ENCODE measurements around the gene KTN1. TPM values are rescaled to one million over a fixed set of nuclear protein-coding genes. Genes with fewer than 3 reads are reported as not detected.

KTN1 gene
- total RNA-seq, 1 experiment from 2014 or later: 138 TPM

DNA sequence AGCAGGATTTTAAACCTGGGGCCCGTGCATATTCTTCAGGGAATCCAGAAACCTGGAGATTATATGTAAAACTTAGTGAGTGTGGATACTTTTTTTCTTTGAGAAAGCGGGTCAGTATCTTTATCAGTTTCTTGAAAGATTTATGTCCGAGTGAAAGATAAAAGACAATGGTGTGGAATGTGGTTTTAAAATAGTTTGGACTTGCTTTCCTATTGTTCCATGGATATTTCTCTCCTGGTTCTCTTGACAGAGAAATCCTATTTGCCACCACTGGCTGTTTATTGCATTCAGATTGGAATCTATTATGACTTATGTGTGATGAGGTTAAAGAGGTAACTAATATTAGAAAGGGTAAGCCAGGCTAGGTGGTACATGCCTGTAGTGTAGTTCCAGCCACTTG, 27.4 kb downstream of the KTN1 start:
- Histone ChIP-seq H3K9me3 (no peaks in the 10 kb centered on the region), H3K36me3 (ENCODE audit: control insufficient read depth, insufficient read depth, low read length) (no peaks in the 10 kb centered on the region), H3K27me3 (replicated peaks; ENCODE audit: control insufficient read depth, insufficient read depth, low read length) (no peaks in the 10 kb centered on the region), H3K4me1 (peaks cover 51% of the 10 kb centered on the region), H3K4me3 (ENCODE audit: low read depth, low read length) (no peak overlapping the region)
- BruUV-seq (replicated peaks): no TSS peak
- Mint-ChIP-seq H3K27me3 (ENCODE audit: insufficient read depth, unreplicated experiment) (no peaks in the 10 kb centered on the region), H3K27ac (ENCODE audit: unreplicated experiment) (no peak overlapping the region), H3K4me1 (ENCODE audit: low read depth, unreplicated experiment) (peaks cover 25% of the 10 kb centered on the region), H3K36me3 (ENCODE audit: insufficient read depth, unreplicated experiment) (peaks cover 13% of the 10 kb centered on the region), H3K4me3 (ENCODE audit: unreplicated experiment) (no peak overlapping the region), H3K9me3 (ENCODE audit: unreplicated experiment) (no peaks in the 10 kb centered on the region)
- no peak for TF ChIP-seq CTCF (IDR thresholded peaks at IDR 0.05; ENCODE audit: insufficient read depth in 1 of 2, low read depth in 1 of 2, low read length in 1 of 2, severe bottlenecking in 1 of 2, unreplicated experiment in 1 of 2)
- DNase-seq: peak in 1 of 2 experiments; percentile 20
- POLR2A ChIA-PET: no interaction called here
- intact Hi-C loops (cut with micrococcal nuclease; ENCODE audit: unreplicated experiment): loop anchor here (2.0 to 5.0 kb wide), 2 partner anchors 47 to 1660 kb away; partner anchors contain the start of genes AP5M1 and EXOC5
- CTCF ChIA-PET: no interaction called here

DNA sequence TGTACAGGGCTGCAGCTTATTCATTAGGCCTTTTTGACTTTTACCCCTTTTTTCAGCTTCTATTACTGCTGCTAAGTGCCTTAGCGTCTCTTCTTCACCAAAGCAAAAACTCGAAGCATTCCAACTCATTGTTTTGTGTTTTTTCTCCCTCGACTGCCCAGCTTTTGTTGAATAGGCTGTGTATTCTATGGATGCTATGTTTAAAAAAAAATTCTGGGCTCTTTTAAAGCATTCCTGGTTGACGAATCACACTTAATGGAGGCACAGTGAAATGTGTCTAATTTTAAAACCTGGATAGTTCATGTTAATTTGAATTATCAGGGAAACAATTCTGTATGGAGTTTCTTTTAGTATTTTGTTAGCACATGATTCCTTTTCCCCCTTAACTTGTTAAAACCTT, 29.7 kb downstream of the KTN1 start:
- H3K4me3 ChIP-seq (ENCODE audit: low read depth, low read length): no peak overlapping the region
- ChIA-PET CTCF (no interaction called here), POLR2A (no interaction called here)
- Mint-ChIP-seq H3K9me3 (ENCODE audit: unreplicated experiment) (no peaks in the 10 kb centered on the region), H3K27me3 (ENCODE audit: insufficient read depth, unreplicated experiment) (no peaks in the 10 kb centered on the region), H3K4me1 (ENCODE audit: low read depth, unreplicated experiment) (peaks cover 25% of the 10 kb centered on the region), H3K36me3 (ENCODE audit: insufficient read depth, unreplicated experiment) (peaks cover 31% of the 10 kb centered on the region), H3K27ac (ENCODE audit: unreplicated experiment) (no peak overlapping the region), H3K4me3 (ENCODE audit: unreplicated experiment) (no peak overlapping the region)
- no peak for DNase-seq
- H3K27me3 ChIP-seq (replicated peaks; ENCODE audit: control insufficient read depth, insufficient read depth, low read length): no peaks in the 10 kb centered on the region
- H3K36me3 ChIP-seq (ENCODE audit: control insufficient read depth, insufficient read depth, low read length): no peaks in the 10 kb centered on the region
- intact Hi-C loops (cut with micrococcal nuclease; ENCODE audit: unreplicated experiment): loop anchor here (5.0 kb wide), 1 partner anchor 1658 kb away; the partner anchor contains the start of genes AP5M1 and EXOC5
- H3K4me1 ChIP-seq: peaks cover 43% of the 10 kb centered on the region
- BruUV-seq (replicated peaks): no TSS peak
- TF ChIP-seq CTCF (IDR thresholded peaks at IDR 0.05; ENCODE audit: insufficient read depth in 1 of 2, low read depth in 1 of 2, low read length in 1 of 2, severe bottlenecking in 1 of 2, unreplicated experiment in 1 of 2): no peak
- H3K9me3 ChIP-seq: no peaks in the 10 kb centered on the region

DNA sequence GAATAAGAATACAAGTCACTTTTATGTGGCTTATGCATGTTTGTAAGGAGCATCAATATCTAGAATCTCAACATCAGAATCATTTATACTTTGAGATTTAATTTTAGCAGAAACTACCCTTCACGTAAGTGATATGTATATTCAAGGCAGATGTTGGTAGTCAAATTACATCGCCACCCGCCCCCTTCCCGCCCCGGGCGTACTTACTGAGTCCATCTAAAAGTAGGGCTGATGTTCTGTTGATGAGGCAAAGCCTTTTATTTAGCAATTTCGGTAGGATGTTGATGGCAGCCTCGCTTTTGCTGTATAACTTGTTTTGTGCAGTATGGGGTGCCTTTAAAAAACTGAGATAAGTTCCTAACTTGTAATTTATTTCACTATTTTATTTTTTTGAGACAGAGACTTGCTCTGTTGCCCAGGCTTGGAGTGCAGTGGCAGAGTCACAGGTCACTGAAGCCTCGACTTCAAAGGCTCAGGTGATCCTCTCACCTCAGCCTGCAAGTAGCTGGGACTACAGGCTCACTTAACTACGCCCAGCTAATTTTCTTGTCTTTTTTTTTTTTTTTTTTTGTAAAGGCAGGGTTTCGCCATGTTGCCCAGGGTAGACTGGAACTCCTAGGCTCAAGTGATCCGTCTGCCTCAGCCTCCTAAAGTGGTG, 30.8 kb downstream of the KTN1 start:
- intact Hi-C loops (cut with micrococcal nuclease; ENCODE audit: unreplicated experiment): no loop called here
- no peaks in the 10 kb centered on the region for H3K27me3 Mint-ChIP-seq (ENCODE audit: insufficient read depth, unreplicated experiment)
- H3K4me1 ChIP-seq: peaks cover 32% of the 10 kb centered on the region

More for the DNA sequence above, 30.8 kb downstream of the KTN1 start:
- no TSS peak for BruUV-seq (replicated peaks)
- no peak for DNase-seq
- no peak overlapping the region for H3K27ac Mint-ChIP-seq (ENCODE audit: unreplicated experiment)
- H3K4me3 Mint-ChIP-seq (ENCODE audit: unreplicated experiment): no peak overlapping the region
- ChIA-PET CTCF (no interaction called here), POLR2A (no interaction called here)
- Histone ChIP-seq H3K36me3 (ENCODE audit: control insufficient read depth, insufficient read depth, low read length) (no peaks in the 10 kb centered on the region), H3K4me3 (ENCODE audit: low read depth, low read length) (no peak overlapping the region), H3K27me3 (replicated peaks; ENCODE audit: control insufficient read depth, insufficient read depth, low read length) (no peaks in the 10 kb centered on the region), H3K9me3 (no peaks in the 10 kb centered on the region)
- no peaks in the 10 kb centered on the region for H3K9me3 Mint-ChIP-seq (ENCODE audit: unreplicated experiment)
- TF ChIP-seq CTCF (IDR thresholded peaks at IDR 0.05; ENCODE audit: insufficient read depth in 1 of 2, low read depth in 1 of 2, low read length in 1 of 2, severe bottlenecking in 1 of 2, unreplicated experiment in 1 of 2): no peak
- peaks cover 25% of the 10 kb centered on the region for H3K4me1 Mint-ChIP-seq (ENCODE audit: low read depth, unreplicated experiment)
- peaks cover 41% of the 10 kb centered on the region for H3K36me3 Mint-ChIP-seq (ENCODE audit: insufficient read depth, unreplicated experiment)
